Transverse colon (tissue), 4 donors: ENCODE measurements around the gene CD300C. TPM values are rescaled to one million over a fixed set of nuclear protein-coding genes. Genes with fewer than 3 reads are reported as not detected.

Experiments used
- DNase-seq: peaks from one replicate; pipeline ENCODE4 v3.0.0-alpha.2; 2019
- H3K27ac ChIP-seq, 4 donors: fragments of 200-600 bp; sonication (generic); 2 replicates each; pipeline ENCODE4 v1.5.1; 2016 to 2018; ENCODE audit warnings: inconsistent platforms in 4 of 4
- H3K27me3 ChIP-seq: fragments of 200-600 bp; sonication (generic); 2 replicates; pipeline ENCODE4 v1.5.1; 2017; ENCODE audit warnings: inconsistent platforms
- H3K36me3 ChIP-seq, 4 donors: fragments of 200-600 bp; sonication (generic); 2 replicates each; pipeline ENCODE4 v1.5.1; 2017 to 2019; ENCODE audit warnings: inconsistent platforms in 4 of 4
- H3K4me1 ChIP-seq, 4 donors: fragments of 200-600 bp; sonication (generic); 2 replicates each; pipeline ENCODE4 v1.5.1; 2017 to 2020; ENCODE audit warnings: inconsistent platforms in 4 of 4
- H3K4me3 ChIP-seq, 4 donors: fragments of 200-600 bp; sonication (generic); 1 replicate in 1 of 4; 2 replicates in 3 of 4; pipeline versions ENCODE4 v1.5.1 to v1.6.1; 2017 to 2019; ENCODE audit warnings: inconsistent platforms in 4 of 4
- H3K9me3 ChIP-seq, 2 donors: fragments of 200-600 bp; sonication (generic); 2 replicates each; pipeline ENCODE4 v1.5.1; 2017 to 2019; ENCODE audit warnings: inconsistent platforms in 2 of 2
- EP300 ChIP-seq: sonication (generic); formaldehyde crosslinking; IDR thresholded peaks from one replicate; pipeline ENCODE4 v1.6.1; 2017; ENCODE audit warnings: antibody characterized with exemption, low read depth
- POLR2A ChIP-seq: fragments of 450-650 bp; IDR thresholded peaks from one replicate; pipeline ENCODE4 v1.6.1; 2016; ENCODE audit warnings: antibody characterized with exemption, mild to moderate bottlenecking, moderate library complexity
- POLR2AphosphoS5 ChIP-seq, 3 donors: sonication (generic); formaldehyde crosslinking; IDR thresholded peaks; one replicate each; pipeline ENCODE4 v1.6.1; 2016; ENCODE audit warnings: antibody characterized with exemption in 3 of 3
- WGBS, 2 donors: methylation state at CpG; one replicate each; pipeline ENCODE4 v1.1.5; 2018; ENCODE audit warnings: low coverage in 1 of 2; 5-methylcytosine and 5-hydroxymethylcytosine counted together
- in situ Hi-C, 4 donors: fragments of 200-750 bp; cut with MboI; loops; one replicate each; pipeline versions ENCODE4 v1.15.0 to v1.15.1; 2017; ENCODE audit warnings: low sequenced_read_pairs in 3 of 4, low pct_ligation_motif_present in 1 of 4, low pct_unique_long_range_greater_than_20kb in 1 of 4
- intact Hi-C: fragments of 100-400 bp; cut with DNase I; formaldehyde crosslinking; loops from one replicate; pipeline ENCODE4 v1.15.1; 2023; ENCODE audit warnings: low total_unique reads
- total RNA-seq, 4 donors: library from RNA; depleted of rRNA; stranded (reverse); fragments of >200 nt; gene quantifications; one replicate each; pipeline ENCODE4 v1.1.0, GENCODE V29; 2016
- TF ChIP-seq, protein P1 (sequence below), 5 experiments: fragments of 200-600 bp in 3 of 5; fragments of 450-650 bp in 2 of 5; sonication (generic) in 3 of 5; IDR thresholded peaks; 1 replicate in 2 of 5; 2 replicates in 3 of 5; pipeline ENCODE4 v1.5.1; 2016 to 2017; ENCODE audit warnings: antibody characterized with exemption in 5 of 5, inconsistent platforms in 3 of 5, mild to moderate bottlenecking in 2 of 5, moderate library complexity in 1 of 5

CD300C gene
- total RNA-seq, 4 donors from 2014 or later: 0.27 to 5.2 (median 0.32) TPM; not detected in 1

GRCh38 chr17:74530831-74531150, 15.1 kb downstream of the CD300C start:
- TF ChIP-seq, protein P1, sequence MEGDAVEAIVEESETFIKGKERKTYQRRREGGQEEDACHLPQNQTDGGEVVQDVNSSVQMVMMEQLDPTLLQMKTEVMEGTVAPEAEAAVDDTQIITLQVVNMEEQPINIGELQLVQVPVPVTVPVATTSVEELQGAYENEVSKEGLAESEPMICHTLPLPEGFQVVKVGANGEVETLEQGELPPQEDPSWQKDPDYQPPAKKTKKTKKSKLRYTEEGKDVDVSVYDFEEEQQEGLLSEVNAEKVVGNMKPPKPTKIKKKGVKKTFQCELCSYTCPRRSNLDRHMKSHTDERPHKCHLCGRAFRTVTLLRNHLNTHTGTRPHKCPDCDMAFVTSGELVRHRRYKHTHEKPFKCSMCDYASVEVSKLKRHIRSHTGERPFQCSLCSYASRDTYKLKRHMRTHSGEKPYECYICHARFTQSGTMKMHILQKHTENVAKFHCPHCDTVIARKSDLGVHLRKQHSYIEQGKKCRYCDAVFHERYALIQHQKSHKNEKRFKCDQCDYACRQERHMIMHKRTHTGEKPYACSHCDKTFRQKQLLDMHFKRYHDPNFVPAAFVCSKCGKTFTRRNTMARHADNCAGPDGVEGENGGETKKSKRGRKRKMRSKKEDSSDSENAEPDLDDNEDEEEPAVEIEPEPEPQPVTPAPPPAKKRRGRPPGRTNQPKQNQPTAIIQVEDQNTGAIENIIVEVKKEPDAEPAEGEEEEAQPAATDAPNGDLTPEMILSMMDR (IDR thresholded peaks at IDR 0.05): no peak
- TF ChIP-seq EP300: no peak
- no peak for TF ChIP-seq POLR2AphosphoS5 (IDR thresholded peaks at IDR 0.05)
- no peak for TF ChIP-seq POLR2A
- WGBS, 2 donors: 73% methylated on average over 5 of the region's 5 CpGs; no CpG with 5 or more reads in 1 of the 2 donors
- H3K4me3 ChIP-seq: no peak overlapping the region
- H3K27ac ChIP-seq: no peak overlapping the region
- DNase-seq: no peak
- intact Hi-C loops: no loop called here
- H3K36me3 ChIP-seq: no peaks in the 10 kb centered on the region
- peaks cover 0 to 3% of the 10 kb centered on the region in 2 donors for H3K9me3 ChIP-seq
- peaks cover 8% of the 10 kb centered on the region for H3K27me3 ChIP-seq
- no peaks in the 10 kb centered on the region for H3K4me1 ChIP-seq
- in situ Hi-C loops: no loop called here

DNA sequence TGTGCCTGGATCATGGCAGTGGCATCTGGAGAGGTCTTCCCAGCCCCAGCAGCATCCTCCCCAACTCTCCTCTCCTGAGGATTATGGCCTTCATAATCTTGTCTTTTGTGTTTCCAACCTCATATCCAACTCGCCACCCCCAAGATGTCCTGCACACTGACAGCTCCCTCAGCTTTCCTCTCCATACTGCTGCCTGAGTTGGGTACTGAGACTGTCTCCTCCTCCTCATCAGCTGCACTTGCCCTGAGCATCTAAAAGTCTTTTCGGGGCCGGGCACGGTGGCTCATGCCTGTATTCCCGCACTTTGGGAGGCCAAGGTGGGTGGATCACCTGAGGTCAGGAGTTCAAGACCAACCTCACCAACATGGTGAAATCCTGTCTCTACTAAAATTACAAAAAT, 16.7 kb downstream of the CD300C start:
- no peak for DNase-seq
- H3K27me3 ChIP-seq: peaks cover 1% of the 10 kb centered on the region
- 87% methylated on average over 5 of the region's 5 CpGs; no CpG with 5 or more reads in 1 of the 2 donors for WGBS, 2 donors
- H3K4me1 ChIP-seq: no peaks in the 10 kb centered on the region
- H3K4me3 ChIP-seq: no peak overlapping the region
- TF ChIP-seq POLR2A: no peak
- TF ChIP-seq, protein P1 (IDR thresholded peaks at IDR 0.05): no peak
- TF ChIP-seq POLR2AphosphoS5 (IDR thresholded peaks at IDR 0.05): no peak
- TF ChIP-seq EP300: no peak
- no peaks in the 10 kb centered on the region for H3K9me3 ChIP-seq
- in situ Hi-C loops: no loop called here
- H3K36me3 ChIP-seq: no peaks in the 10 kb centered on the region
- intact Hi-C loops: no loop called here
- no peak overlapping the region for H3K27ac ChIP-seq

- TF ChIP-seq POLR2A (no peak), POLR2AphosphoS5 (IDR thresholded peaks at IDR 0.05) (no peak), EP300 (no peak)
- TF ChIP-seq, protein P1 (IDR thresholded peaks at IDR 0.05): no peak
- H3K4me1 ChIP-seq: no peaks in the 10 kb centered on the region
- H3K9me3 ChIP-seq: no peaks in the 10 kb centered on the region
- WGBS, 2 donors: 62 to 100% methylated on average over 1 to 8 of the region's 8 CpGs
- no peaks in the 10 kb centered on the region for H3K27me3 ChIP-seq
- no peaks in the 10 kb centered on the region for H3K36me3 ChIP-seq
- no peak overlapping the region for H3K4me3 ChIP-seq
- H3K27ac ChIP-seq: no peak overlapping the region
- no peak for DNase-seq
- intact Hi-C loops (no loop called here), in situ Hi-C loops (no loop called here)
These were observed 17.3 kb downstream of the CD300C start for GRCh38 chr17:74528491-74529199.

DNA sequence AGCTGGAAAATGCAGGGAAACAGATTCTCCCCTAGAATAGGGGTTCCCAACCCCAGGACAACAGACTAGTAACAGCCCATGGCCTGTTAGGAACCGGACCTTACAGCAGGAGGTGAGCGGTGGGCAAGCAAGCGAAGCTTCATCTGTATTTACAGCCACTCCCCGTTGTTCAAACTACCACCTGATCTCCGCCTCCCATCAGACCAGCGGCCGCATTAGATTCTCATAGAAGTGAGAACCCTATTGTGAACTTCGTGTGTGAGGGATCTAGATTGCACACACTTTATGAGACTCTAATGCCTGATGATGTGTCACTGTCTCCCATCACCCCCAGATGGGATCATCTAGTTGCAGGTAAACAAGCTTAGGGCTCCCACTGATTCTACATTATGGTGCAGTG, 18.2 kb downstream of the CD300C start:
- Histone ChIP-seq H3K4me1 (no peaks in the 10 kb centered on the region), H3K4me3 (no peak overlapping the region), H3K27me3 (no peaks in the 10 kb centered on the region), H3K27ac (no peak overlapping the region), H3K36me3 (no peaks in the 10 kb centered on the region), H3K9me3 (no peaks in the 10 kb centered on the region)
- intact Hi-C loops: no loop called here
- 82% methylated on average over 8 of the region's 8 CpGs; no CpG with 5 or more reads in 1 of the 2 donors for WGBS, 2 donors
- DNase-seq: no peak
- no peak for TF ChIP-seq EP300
- TF ChIP-seq, protein P1 (IDR thresholded peaks at IDR 0.05): no peak
- TF ChIP-seq POLR2AphosphoS5 (IDR thresholded peaks at IDR 0.05): no peak
- no peak for TF ChIP-seq POLR2A
- in situ Hi-C loops: no loop called here
